CD14-positive monocyte (primary cell): ENCODE measurements around the gene NODAL. TPM values are rescaled to one million over a fixed set of nuclear protein-coding genes. Genes with fewer than 3 reads are reported as not detected.

ENCODE experiments used
- DNase-seq, 3 donors: peaks; one replicate each; pipeline ENCODE4 v3.0.0-alpha.2; 2011 to 2022
- H2AFZ ChIP-seq: 2 replicates; pipeline ENCODE4 v1.6.0; 2012; ENCODE audit warnings: mild to moderate bottlenecking, low read depth, low read length, inconsistent platforms; ENCODE audit not compliant: insufficient read depth, poor library complexity, severe bottlenecking
- H3K27ac ChIP-seq, 2 donors: 1 replicate in 1 of 2; 2 replicates in 1 of 2; pipeline ENCODE4 v1.5.1; 2012 to 2013; ENCODE audit warnings: low read length in 2 of 2, control low read depth in 1 of 2, inconsistent platforms in 1 of 2, low read depth in 1 of 2, mild to moderate bottlenecking in 1 of 2
- H3K27me3 ChIP-seq, 2 donors: one replicate each; pipeline versions ENCODE4 v1.6.0 to v1.6.1; 2011 to 2013; ENCODE audit warnings: low read length in 2 of 2; ENCODE audit not compliant: control insufficient read depth in 2 of 2, insufficient read depth in 2 of 2
- H3K36me3 ChIP-seq, 2 donors: replicated peaks in 1 of 2; 1 replicate in 1 of 2; 2 replicates in 1 of 2; pipeline versions ENCODE4 v1.5.1 to v1.6.1; 2012 to 2013; ENCODE audit warnings: low read length in 2 of 2, control low read depth in 1 of 2, inconsistent platforms in 1 of 2, mild to moderate bottlenecking in 1 of 2; ENCODE audit not compliant: insufficient read depth in 2 of 2, control insufficient read depth in 1 of 2
- H3K4me1 ChIP-seq, 2 donors: 1 replicate in 1 of 2; 2 replicates in 1 of 2; pipeline versions ENCODE4 v1.5.1 to v1.6.1; 2012 to 2013; ENCODE audit warnings: low read length in 2 of 2, control low read depth in 1 of 2, inconsistent platforms in 1 of 2, mild to moderate bottlenecking in 1 of 2, moderate library complexity in 1 of 2; ENCODE audit not compliant: insufficient read depth in 2 of 2, control insufficient read depth in 1 of 2
- H3K4me2 ChIP-seq: replicated peaks from 2 replicates; pipeline ENCODE3; 2012; ENCODE audit warnings: low read length, moderate library complexity, mild to moderate bottlenecking; ENCODE audit not compliant: poor library complexity, severe bottlenecking; ENCODE audit errors: extremely low read depth
- H3K4me3 ChIP-seq, 3 experiments: fragments of 200-600 bp in 1 of 3; sonication (generic) in 1 of 3; replicated peaks in 1 of 3; 1 replicate in 2 of 3; 2 replicates in 1 of 3; pipeline ENCODE4 v1.5.1; 2011 to 2013; ENCODE audit warnings: low read length in 3 of 3, mild to moderate bottlenecking in 3 of 3, control low read depth in 2 of 3, low read depth in 2 of 3, inconsistent platforms in 1 of 3, moderate library complexity in 1 of 3
- H3K79me2 ChIP-seq: 2 replicates; pipeline ENCODE4 v1.6.0; 2012; ENCODE audit warnings: mild to moderate bottlenecking, control low read depth, inconsistent platforms, low read length, moderate library complexity; ENCODE audit not compliant: insufficient read depth
- H3K9ac ChIP-seq: 2 replicates; pipeline ENCODE4 v1.6.0; 2017; ENCODE audit warnings: low read length, mild to moderate bottlenecking; ENCODE audit not compliant: insufficient read depth, poor library complexity, severe bottlenecking
- H3K9me3 ChIP-seq, 2 donors: replicated peaks in 1 of 2; 1 replicate in 1 of 2; 2 replicates in 1 of 2; pipeline versions ENCODE4 v1.5.1 to v1.6.1; 2012 to 2013; ENCODE audit warnings: low read length in 2 of 2, control low read depth in 1 of 2; ENCODE audit not compliant: control insufficient read depth in 1 of 2, insufficient read depth in 1 of 2
- H4K20me1 ChIP-seq: 2 replicates; pipeline ENCODE4 v1.6.0; 2012; ENCODE audit warnings: mild to moderate bottlenecking, low read length, control low read depth, moderate library complexity; ENCODE audit not compliant: insufficient read depth
- H3K27ac Mint-ChIP-seq, 7 donors: one replicate each; pipeline ENCODE4 v1.8.0; 2020; ENCODE audit warnings: mild to moderate bottlenecking in 7 of 7, mixed read lengths in 7 of 7, moderate library complexity in 6 of 7, inconsistent platforms in 2 of 7
- H3K27me3 Mint-ChIP-seq, 3 donors: one replicate each; pipeline ENCODE4 v1.8.0; 2021 to 2022; ENCODE audit warnings: low read depth in 3 of 3, mild to moderate bottlenecking in 3 of 3, mixed read lengths in 3 of 3, moderate library complexity in 3 of 3, inconsistent platforms in 1 of 3
- H3K36me3 Mint-ChIP-seq, 2 donors: one replicate each; pipeline ENCODE4 v1.8.0; 2020; ENCODE audit warnings: mixed read lengths in 2 of 2, inconsistent platforms in 1 of 2, mild to moderate bottlenecking in 1 of 2
- H3K4me1 Mint-ChIP-seq: one replicate; pipeline ENCODE4 v1.8.0; 2020; ENCODE audit warnings: mild to moderate bottlenecking, mixed read lengths
- H3K4me3 Mint-ChIP-seq, 2 donors: one replicate each; pipeline ENCODE4 v1.8.0; 2020; ENCODE audit warnings: mild to moderate bottlenecking in 2 of 2, mixed read lengths in 2 of 2, moderate library complexity in 1 of 2
- H3K9me3 Mint-ChIP-seq, 7 donors: one replicate each; pipeline ENCODE4 v1.8.0; 2020 to 2022; ENCODE audit warnings: mixed read lengths in 7 of 7, mild to moderate bottlenecking in 6 of 7, moderate library complexity in 6 of 7, inconsistent platforms in 2 of 7
- CTCF ChIP-seq: fragments of 200-600 bp; IDR thresholded peaks from one replicate; pipeline ENCODE4 v1.8.0; 2022; ENCODE audit warnings: antibody characterized with exemption, mild to moderate bottlenecking
- WGBS: methylation state at CpG from one replicate; pipeline ENCODE4 v1.1.5; 2013; ENCODE audit warnings: missing lambda C conversion rate; ENCODE audit not compliant: insufficient coverage; 5-methylcytosine and 5-hydroxymethylcytosine counted together
- intact Hi-C, 2 donors: fragments of 100-400 bp; cut with micrococcal nuclease; formaldehyde crosslinking; loops; one replicate each; pipeline versions ENCODE4 v1.15.0 to v1.15.1; 2023
- polyA plus RNA-seq, 3 donors: library from polyadenylated mRNA; depleted of rRNA in 1 of 3; unstranded in 2 of 3; stranded (reverse) in 1 of 3; fragments of 300-500 nt in 2 of 3; fragments of >200 nt in 1 of 3; fragmentation: Illumina TruSeq in 2 of 3; gene quantifications; 1 replicate in 2 of 3; 2 replicates in 1 of 3; pipeline ENCODE4 v1.2.3, GENCODE V29; 2012 to 2021

Gene NODAL
- polyA plus RNA-seq, 3 donors = not detected

DNA sequence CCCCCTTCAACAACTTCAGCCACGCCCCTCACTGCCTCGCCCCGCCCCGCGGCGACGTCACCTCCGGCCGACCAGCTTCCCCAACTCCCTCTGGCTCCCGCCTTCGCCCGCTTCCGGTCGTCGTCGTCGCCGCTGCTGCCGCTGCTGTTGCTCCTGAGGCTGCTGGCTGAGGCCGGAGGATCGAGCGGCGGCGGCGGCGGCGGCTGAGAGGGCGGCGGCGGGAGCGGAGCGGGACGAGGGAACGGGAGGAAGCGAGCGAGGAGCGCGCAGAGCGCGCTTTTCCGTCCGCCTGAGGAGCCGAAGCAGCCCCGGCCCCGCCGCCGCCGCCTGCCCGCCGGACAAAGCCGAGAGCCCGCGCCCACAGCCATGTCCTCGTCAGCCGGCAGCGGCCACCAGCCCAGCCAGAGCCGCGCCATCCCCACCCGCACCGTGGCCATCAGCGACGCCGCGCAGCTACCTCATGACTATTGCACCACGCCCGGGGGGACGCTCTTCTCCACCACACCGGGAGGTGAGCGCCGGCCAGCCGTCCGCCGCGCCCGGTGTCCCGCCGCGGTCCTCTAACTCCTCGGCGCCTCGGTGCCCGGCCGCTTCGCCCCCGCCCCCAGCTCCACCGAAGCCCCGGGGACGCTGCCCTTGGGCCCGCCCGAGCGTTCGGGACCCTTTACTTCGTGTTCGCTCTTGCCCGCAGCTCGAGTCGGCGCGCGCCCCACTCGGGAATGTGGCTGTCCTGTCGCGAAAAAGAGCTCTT, 37.3 kb downstream of the NODAL start, which contains the start of gene EIF4EBP2:
Gene EIF4EBP2 (plus strand): TSS at position 110 of the 751 bp plus-strand sequence. CDS start 257 bp downstream, at position 367.
- peak within 1 kb of the TSS; percentile 84 for H3K4me2 ChIP-seq
- H3K9me3 ChIP-seq = no peaks in the 10 kb centered on the region
- Mint-ChIP-seq H3K27ac (peak within 1 kb of the TSS; percentile 95 to 99 (median 97)), H3K27me3 (peaks cover 0 to 1% (median 0%) of the 10 kb centered on the region in 3 donors), H3K9me3 (no peaks in the 10 kb centered on the region), H3K4me1 (peaks cover 38% of the 10 kb centered on the region), H3K4me3 (peak within 1 kb of the TSS; percentile 95 to 99), H3K36me3 (peaks cover 2 to 11% of the 10 kb centered on the region in 2 donors)
- under 1% methylated on average over 103 of the region's 103 CpGs for WGBS
- peak within 1 kb of the TSS; percentile 62 to 85 (median 85) for H3K4me3 ChIP-seq
- intact Hi-C loops = loop anchor here in 1 of 2 donors (10.0 kb wide), 1 partner anchor 259 kb away; the partner anchor contains the start of gene TYSND1
- H3K79me2 ChIP-seq = peaks cover 48% of the 10 kb centered on the region
- no peak for TF ChIP-seq CTCF
- peaks cover 40% of the 10 kb centered on the region for H4K20me1 ChIP-seq
- H3K27ac ChIP-seq = peak within 1 kb of the TSS; percentile 62 to 93
- no peaks in the 10 kb centered on the region for H3K27me3 ChIP-seq
- H2AFZ ChIP-seq = peak within 1 kb of the TSS; percentile 66
- DNase-seq = peak; percentile 94 to 96 (median 95)
- H3K9ac ChIP-seq = peak within 1 kb of the TSS; percentile 94
- peaks cover 0 to 10% of the 10 kb centered on the region in 2 donors for H3K36me3 ChIP-seq
- H3K4me1 ChIP-seq = peaks cover 18 to 30% of the 10 kb centered on the region in 2 donors

GRCh38 chr10:70403483-70404035, 37.9 kb downstream of the NODAL start:
- Histone ChIP-seq H2AFZ (peak overlapping the region; percentile 21), H3K27ac (peak overlapping the region; percentile 62 to 93), H3K36me3 (peaks cover 0 to 4% of the 10 kb centered on the region in 2 donors), H3K4me3 (peak overlapping the region in 1 of 3 experiments; percentile 85), H3K9ac (peak overlapping the region; percentile 94), H4K20me1 (peaks cover 33% of the 10 kb centered on the region), H3K4me1 (peaks cover 18 to 30% of the 10 kb centered on the region in 2 donors), H3K79me2 (peaks cover 42% of the 10 kb centered on the region), H3K27me3 (no peaks in the 10 kb centered on the region), H3K4me2 (peak overlapping the region; percentile 84), H3K9me3 (no peaks in the 10 kb centered on the region)
- H3K4me3 Mint-ChIP-seq = peak overlapping the region; percentile 95 to 99
- TF ChIP-seq CTCF = no peak
- 10% methylated on average over 7 of the region's 12 CpGs for WGBS
- H3K4me1 Mint-ChIP-seq = peaks cover 31% of the 10 kb centered on the region
- intact Hi-C loops = loop anchor here in 1 of 2 donors (10.0 kb wide), 1 partner anchor 259 kb away; the partner anchor contains the start of gene TYSND1
- H3K36me3 Mint-ChIP-seq = peaks cover 2 to 4% of the 10 kb centered on the region in 2 donors
- no peak for DNase-seq
- H3K9me3 Mint-ChIP-seq = no peaks in the 10 kb centered on the region
- H3K27me3 Mint-ChIP-seq = peaks cover 0 to 2% (median 1%) of the 10 kb centered on the region in 3 donors
- peak overlapping the region; percentile 87 to 98 (median 95) for H3K27ac Mint-ChIP-seq
